IMR-90 (cell line): Measurements from ENCODE around the gene PKD2L1. TPM values are rescaled to one million over a fixed set of nuclear protein-coding genes. Genes with fewer than 3 reads are reported as not detected.

Experiments
- ATAC-seq: fragments of 200-7000 bp; cut with Tn5 transposase; 2 replicates; pipeline ENCODE4 v1.9.1; 2020; ENCODE audit warnings: low read depth, mild to moderate bottlenecking, moderate library complexity
- BruUV-seq: library from RNA; stranded (reverse); fragments of 400-500 nt; replicated peaks from 2 replicates; lab custom pipeline; 2021; lab: Mats Ljungman, UMichigan
- CTCF ChIA-PET: fragments of 300-600 bp; formaldehyde crosslinking; extraction: SDS; loops from one replicate; lab custom pipeline; 2021; ENCODE audit warnings: antibody characterized with exemption; lab: Yijun Ruan, JAX
- POLR2A ChIA-PET: fragments of 300-600 bp; sonication (Branson Sonifier 250); formaldehyde crosslinking; loops from one replicate; lab custom pipeline; 2022; ENCODE audit warnings: antibody characterized with exemption; ENCODE audit not compliant: unreplicated experiment; lab: Charles Lee
- DNase-seq: peaks from one replicate; pipeline ENCODE4 v3.0.0; 2013
- H2AFZ ChIP-seq: replicated peaks from 2 replicates; pipeline ENCODE3; 2013; ENCODE audit warnings: low read length, mild to moderate bottlenecking; ENCODE audit not compliant: poor library complexity
- H2AK5ac ChIP-seq: 2 replicates; pipeline ENCODE4 v1.6.1; 2013; ENCODE audit warnings: low read depth, low read length, inconsistent platforms
- H2AK9ac ChIP-seq: replicated peaks from 2 replicates; pipeline ENCODE3; 2013; ENCODE audit warnings: mild to moderate bottlenecking, low read depth, low read length, moderate library complexity; ENCODE audit not compliant: poor library complexity
- H2BK120ac ChIP-seq: 2 replicates; pipeline ENCODE4 v1.6.1; 2013; ENCODE audit warnings: low read depth, low read length, inconsistent platforms
- H2BK15ac ChIP-seq: 3 replicates; pipeline ENCODE4 v1.6.1; 2013; ENCODE audit warnings: low read depth, low read length, inconsistent platforms
- H2BK20ac ChIP-seq: 2 replicates; pipeline ENCODE4 v1.6.1; 2013; ENCODE audit warnings: low read depth, mild to moderate bottlenecking, inconsistent platforms, low read length, moderate library complexity
- H2BK5ac ChIP-seq: 2 replicates; pipeline ENCODE4 v1.6.1; 2013; ENCODE audit warnings: mild to moderate bottlenecking, low read depth, low read length, inconsistent platforms; ENCODE audit not compliant: poor library complexity, severe bottlenecking
- H3K14ac ChIP-seq: replicated peaks from 2 replicates; pipeline ENCODE4 v1.6.1; 2013; ENCODE audit warnings: low read depth, low read length, inconsistent platforms
- H3K18ac ChIP-seq: 2 replicates; pipeline ENCODE4 v1.6.1; 2013; ENCODE audit warnings: low read depth, low read length, control low read depth
- H3K23ac ChIP-seq: 2 replicates; pipeline ENCODE4 v1.6.1; 2013; ENCODE audit warnings: low read depth, low read length, inconsistent platforms
- H3K27ac ChIP-seq: 2 replicates; pipeline ENCODE4 v1.5.1; 2013; ENCODE audit warnings: mild to moderate bottlenecking, control low read depth, low read length; ENCODE audit not compliant: insufficient read depth
- H3K27me3 ChIP-seq: 2 replicates; pipeline ENCODE4 v1.6.1; 2013; ENCODE audit warnings: low read length; ENCODE audit not compliant: control insufficient read depth, insufficient read depth
- H3K36me3 ChIP-seq: 2 replicates; pipeline ENCODE4 v1.6.1; 2013; ENCODE audit warnings: low read length, mixed read lengths; ENCODE audit not compliant: control insufficient read depth, insufficient read depth
- H3K4ac ChIP-seq: 2 replicates; pipeline ENCODE4 v1.6.1; 2013; ENCODE audit warnings: low read depth, low read length, inconsistent platforms
- H3K4me1 ChIP-seq: 2 replicates; pipeline ENCODE4 v1.6.1; 2013; ENCODE audit warnings: low read length, mixed read lengths; ENCODE audit not compliant: control insufficient read depth, insufficient read depth
- H3K4me2 ChIP-seq: 2 replicates; pipeline ENCODE4 v1.6.1; 2013; ENCODE audit warnings: low read depth, mild to moderate bottlenecking, control low read depth, low read length, moderate library complexity
- H3K4me3 ChIP-seq: 2 replicates; pipeline ENCODE4 v1.5.1; 2013; ENCODE audit warnings: low read depth, mild to moderate bottlenecking, control low read depth, low read length, moderate library complexity; ENCODE audit not compliant: insufficient read depth
- H3K56ac ChIP-seq: 2 replicates; pipeline ENCODE4 v1.6.1; 2013; ENCODE audit warnings: low read length, inconsistent platforms; ENCODE audit not compliant: insufficient read depth; ENCODE audit errors: extremely low read depth
- H3K79me1 ChIP-seq, 2 experiments: 2 replicates each; pipeline ENCODE4 v1.6.1; 2013; ENCODE audit warnings: low read length in 2 of 2, inconsistent platforms in 1 of 2, low read depth in 1 of 2
- H3K9ac ChIP-seq: 2 replicates; pipeline ENCODE4 v1.6.1; 2013; ENCODE audit warnings: low read depth, low read length, control low read depth
- H3K9me1 ChIP-seq: 2 replicates; pipeline ENCODE4 v1.6.1; 2013; ENCODE audit warnings: low read length, inconsistent platforms; ENCODE audit not compliant: insufficient read depth
- H3K9me3 ChIP-seq: 2 replicates; pipeline ENCODE4 v1.6.1; 2013; ENCODE audit warnings: low read length; ENCODE audit not compliant: control insufficient read depth, insufficient read depth
- H4K20me1 ChIP-seq: 2 replicates; pipeline ENCODE4 v1.6.1; 2013; ENCODE audit warnings: low read length, inconsistent platforms; ENCODE audit not compliant: insufficient read depth
- H4K5ac ChIP-seq: 2 replicates; pipeline ENCODE4 v1.6.1; 2013; ENCODE audit warnings: mild to moderate bottlenecking, low read depth, low read length, control low read depth
- H4K8ac ChIP-seq, 2 experiments: 2 replicates each; pipeline ENCODE4 v1.6.1; 2013; ENCODE audit warnings: low read depth in 2 of 2, low read length in 2 of 2, control low read depth in 1 of 2, inconsistent platforms in 1 of 2
- H4K91ac ChIP-seq: 2 replicates; pipeline ENCODE4 v1.6.1; 2013; ENCODE audit warnings: low read depth, low read length, inconsistent platforms; ENCODE audit not compliant: insufficient read depth
- BHLHE40 ChIP-seq: fragments of 150-350 bp; IDR thresholded peaks from 2 replicates; pipeline ENCODE4 v1.6.1; 2016; ENCODE audit warnings: mild to moderate bottlenecking, low read depth, low read length
- CEBPB ChIP-seq: IDR thresholded peaks from 2 replicates; pipeline ENCODE4 v1.6.1; 2012; ENCODE audit warnings: low read depth, low read length, improper control_type of control experiment
- CHD1 ChIP-seq: IDR thresholded peaks from 2 replicates; pipeline ENCODE4 v1.6.1; 2012; ENCODE audit warnings: low read depth, low read length, improper control_type of control experiment
- FOS ChIP-seq: fragments of 150-350 bp; IDR thresholded peaks from 2 replicates; pipeline ENCODE4 v1.6.1; 2016; ENCODE audit warnings: low read depth, low read length
- MAFK ChIP-seq: IDR thresholded peaks from 2 replicates; pipeline ENCODE4 v1.6.1; 2012; ENCODE audit warnings: low read depth, low read length, improper control_type of control experiment
- MAZ ChIP-seq: IDR thresholded peaks from 2 replicates; pipeline ENCODE4 v1.6.1; 2012; ENCODE audit warnings: low read depth, mild to moderate bottlenecking, low read length, improper control_type of control experiment, moderate library complexity, borderline replicate concordance
- MXI1 ChIP-seq: IDR thresholded peaks from 2 replicates; pipeline ENCODE4 v1.6.1; 2012; ENCODE audit warnings: low read depth, mild to moderate bottlenecking, low read length, moderate library complexity, borderline replicate concordance
- NFE2L2 ChIP-seq: fragments of 150-350 bp; IDR thresholded peaks from 2 replicates; pipeline ENCODE4 v1.6.1; 2016; ENCODE audit warnings: low read depth, mild to moderate bottlenecking, low read length
- POLR2A ChIP-seq: IDR thresholded peaks from 2 replicates; pipeline ENCODE4 v1.6.1; 2012; ENCODE audit warnings: mild to moderate bottlenecking, low read depth, low read length
- RFX5 ChIP-seq: IDR thresholded peaks from 2 replicates; pipeline ENCODE4 v1.8.0; 2012; ENCODE audit warnings: low read depth, mild to moderate bottlenecking, low read length, moderate library complexity
- SMC3 ChIP-seq: fragments of 150-350 bp; IDR thresholded peaks from 2 replicates; pipeline ENCODE4 v1.6.1; 2016; ENCODE audit warnings: low read depth, mild to moderate bottlenecking, antibody characterized with exemption, low read length, moderate library complexity
- WGBS, 2 experiments: methylation state at CpG; one replicate each; pipeline versions ENCODE4 v1.1.5 to v1.1.7; 2013; ENCODE audit warnings: missing lambda C conversion rate in 2 of 2; ENCODE audit not compliant: insufficient read length in 1 of 2; ENCODE audit errors: extremely low coverage in 2 of 2; 5-methylcytosine and 5-hydroxymethylcytosine counted together
- dilution Hi-C: fragments of 300-500 bp; cut with HindIII; formaldehyde crosslinking; loops from one replicate; pipeline ENCODE4 v1.14.3; 2018; ENCODE audit warnings: low sequenced_read_pairs; ENCODE audit not compliant: unreplicated experiment
- in situ Hi-C: fragments of 300-500 bp; cut with MboI; formaldehyde crosslinking; loops from 3 replicates; pipeline ENCODE4 v1.14.3; 2019; ENCODE audit warnings: low sequenced_read_pairs, inconsistent platforms, mixed read lengths
- intact Hi-C: fragments of 100-400 bp; cut with micrococcal nuclease; formaldehyde crosslinking; loops from 2 replicates; pipeline ENCODE4 v1.10.0; 2022
- polyA plus RNA-seq, 3 experiments: library from polyadenylated mRNA; depleted of rRNA; stranded (reverse); fragments of >200 nt; gene quantifications; 2 replicates each; pipeline ENCODE4 v1.2.3, GENCODE V29; 2012; ENCODE audit warnings: low replicate concordance in 1 of 3
- total RNA-seq: library from RNA; depleted of rRNA; stranded (reverse); fragments of >200 nt; gene quantifications from 2 replicates; pipeline ENCODE4 v1.2.3, GENCODE V29; 2012
- TF ChIP-seq, protein P1 (sequence below): fragments of 150-350 bp; IDR thresholded peaks from 2 replicates; pipeline ENCODE4 v1.6.1; 2017; ENCODE audit warnings: mild to moderate bottlenecking, antibody characterized with exemption, low read length, low read depth
- TF ChIP-seq, protein P2 (sequence below): fragments of 150-350 bp; IDR thresholded peaks from 2 replicates; pipeline ENCODE4 v1.6.1; 2016; ENCODE audit warnings: low read depth, mild to moderate bottlenecking, low read length, moderate library complexity, borderline replicate concordance

The PKD2L1 gene
- total and polyA plus RNA-seq, 2 of the 4 experiments (the other 2 are of a cell fraction) = not detected

DNA sequence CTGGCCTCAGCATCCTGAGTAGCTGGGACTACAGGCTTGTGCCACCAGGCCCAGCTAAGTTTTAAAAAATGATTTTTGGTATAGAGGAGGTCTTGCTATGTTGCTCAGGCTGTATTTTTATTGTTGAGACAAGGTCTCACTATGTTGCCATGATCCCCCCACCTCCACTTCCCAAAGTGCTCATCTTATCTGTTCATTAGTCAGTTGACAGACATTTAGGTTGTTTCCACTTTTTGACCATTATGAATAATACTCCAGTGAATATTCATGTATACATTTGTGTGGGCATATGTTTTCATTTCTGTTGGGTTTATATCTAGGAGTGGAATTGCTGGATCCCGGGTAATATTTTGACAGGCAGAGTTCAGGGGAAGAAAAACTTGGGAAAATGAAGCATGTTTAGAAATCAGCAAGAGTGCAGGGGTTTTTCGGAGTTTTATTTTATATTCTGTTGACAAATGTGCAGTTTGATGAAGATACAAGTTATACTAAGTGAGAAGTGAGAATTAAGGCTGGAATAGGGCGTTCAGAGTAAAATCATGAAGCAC is 14.3 kb upstream of the PKD2L1 start:
- in situ Hi-C loops = loop anchor here (5.0 to 25.0 kb wide), 3 partner anchors 88 to 543 kb away; no protein-coding TSS in a partner anchor

More for the DNA sequence above, 14.3 kb upstream of the PKD2L1 start:
- no TSS peak for BruUV-seq
- Histone ChIP-seq H3K36me3 (peaks cover 6% of the 10 kb centered on the region; the same call in 1 of the 2 replicates), H4K91ac (no peak overlapping the region), H4K20me1 (peaks cover 17% of the 10 kb centered on the region; the same call in 1 of the 2 replicates), H3K4me2 (no peak overlapping the region), H4K5ac (no peak overlapping the region), H3K9ac (no peak overlapping the region), H3K18ac (no peak overlapping the region), H2BK120ac (no peak overlapping the region), H2BK5ac (no peak overlapping the region), H3K4me3 (no peak overlapping the region), H2AK9ac (no peak overlapping the region), H2BK15ac (no peak overlapping the region), H3K23ac (no peak overlapping the region), H2AFZ (no peak overlapping the region), H3K27ac (no peak overlapping the region), H3K4ac (no peak overlapping the region), H3K79me1 (peaks cover 9 to 20% of the 10 kb centered on the region in 2 experiments), H2AK5ac (no peak overlapping the region), H3K27me3 (peaks cover 6% of the 10 kb centered on the region), H2BK20ac (no peak overlapping the region), H3K56ac (no peak overlapping the region), H4K8ac (no peak overlapping the region), H3K9me1 (peaks cover 6% of the 10 kb centered on the region), H3K4me1 (peaks cover 20% of the 10 kb centered on the region), H3K14ac (no peak overlapping the region), H3K9me3 (no peaks in the 10 kb centered on the region)
- DNase-seq = no peak
- POLR2A ChIA-PET = no interaction called here
- no peak for ATAC-seq
- dilution Hi-C loops (no loop called here), intact Hi-C loops (no loop called here)
- 66% methylated on average over 2 of the region's 3 CpGs; no CpG with 5 or more reads in 1 of the 2 experiments for WGBS, 2 experiments
- TF ChIP-seq SMC3 (no peak), BHLHE40 (no peak), POLR2A (no peak), CEBPB (no peak), NFE2L2 (no peak), MAZ (no peak), RFX5 (no peak), FOS (no peak), MAFK (no peak), MXI1 (no peak), CHD1 (no peak)
- TF ChIP-seq, protein P1, sequence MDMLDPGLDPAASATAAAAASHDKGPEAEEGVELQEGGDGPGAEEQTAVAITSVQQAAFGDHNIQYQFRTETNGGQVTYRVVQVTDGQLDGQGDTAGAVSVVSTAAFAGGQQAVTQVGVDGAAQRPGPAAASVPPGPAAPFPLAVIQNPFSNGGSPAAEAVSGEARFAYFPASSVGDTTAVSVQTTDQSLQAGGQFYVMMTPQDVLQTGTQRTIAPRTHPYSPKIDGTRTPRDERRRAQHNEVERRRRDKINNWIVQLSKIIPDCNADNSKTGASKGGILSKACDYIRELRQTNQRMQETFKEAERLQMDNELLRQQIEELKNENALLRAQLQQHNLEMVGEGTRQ = no peak
- TF ChIP-seq, protein P2, sequence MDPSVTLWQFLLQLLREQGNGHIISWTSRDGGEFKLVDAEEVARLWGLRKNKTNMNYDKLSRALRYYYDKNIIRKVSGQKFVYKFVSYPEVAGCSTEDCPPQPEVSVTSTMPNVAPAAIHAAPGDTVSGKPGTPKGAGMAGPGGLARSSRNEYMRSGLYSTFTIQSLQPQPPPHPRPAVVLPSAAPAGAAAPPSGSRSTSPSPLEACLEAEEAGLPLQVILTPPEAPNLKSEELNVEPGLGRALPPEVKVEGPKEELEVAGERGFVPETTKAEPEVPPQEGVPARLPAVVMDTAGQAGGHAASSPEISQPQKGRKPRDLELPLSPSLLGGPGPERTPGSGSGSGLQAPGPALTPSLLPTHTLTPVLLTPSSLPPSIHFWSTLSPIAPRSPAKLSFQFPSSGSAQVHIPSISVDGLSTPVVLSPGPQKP = no peak
- CTCF ChIA-PET = interaction anchor here (0.6 to 1.1 kb wide), 3 partner anchors 29 to 501 kb away, joined by 3 to 5 read pairs (median 4); no protein-coding TSS in a partner anchor
